ENCODE results near the gene NAPA. TPM values are rescaled to one million over a fixed set of nuclear protein-coding genes. Genes with fewer than 3 reads are reported as not detected.
"Not testable (repeated sequence)": the region's sequence is repeated elsewhere in the genome, so short reads cannot be mapped to it uniquely, and the experiment has no call there.

The NAPA gene
- total RNA-seq, 4 donors from 2014 or later, result 95.9 to 134 (median 112) TPM

GRCh38 chr19:47486900-47487299, 28.0 kb downstream of the NAPA start:
- H3K4me1 ChIP-seq, result peaks cover 0 to 23% (median 8%) of the 10 kb centered on the region in 3 donors
- no peak for ATAC-seq
- no peak overlapping the region for H3K27ac ChIP-seq
- H3K27me3 ChIP-seq, result no peaks in the 10 kb centered on the region
- 0 to 67% methylated on average over 1 of the region's 9 CpGs for WGBS, 2 donors (ENCODE audit: low coverage in 1 of 2)
- no peak overlapping the region for H3K4me3 ChIP-seq
- H3K9me3 ChIP-seq, result no peaks in the 10 kb centered on the region
- H3K36me3 ChIP-seq, result peaks cover 0 to 64% of the 10 kb centered on the region in 2 donors
- TF ChIP-seq CTCF (IDR thresholded peaks at IDR 0.05) (no peak), POLR2A (IDR thresholded peaks at IDR 0.05) (no peak), POLR2AphosphoS5 (IDR thresholded peaks at IDR 0.05) (no peak), EP300 (IDR thresholded peaks at IDR 0.05) (no peak)

GRCh38 chr19:47486220-47486619, 28.6 kb downstream of the NAPA start:
- not testable (repeated sequence) for H3K9me3 ChIP-seq, ATAC-seq, H3K27ac ChIP-seq, H3K27me3 ChIP-seq, H3K4me3 ChIP-seq
- H3K36me3 ChIP-seq, result peaks cover 0 to 57% of the 10 kb centered on the region in 2 donors
- peaks cover 0 to 23% (median 8%) of the 10 kb centered on the region in 3 donors for H3K4me1 ChIP-seq
- WGBS, 2 donors (ENCODE audit: low coverage in 1 of 2), result 88 to 90% methylated on average over 8 to 11 of the region's 13 CpGs

GRCh38 chr19:47485210-47485609, 29.7 kb downstream of the NAPA start:
- Histone ChIP-seq H3K36me3 (peaks cover 0 to 48% of the 10 kb centered on the region in 2 donors), H3K27me3 (peaks cover 2% of the 10 kb centered on the region), H3K9me3 (no peaks in the 10 kb centered on the region), H3K27ac (peak overlapping the region in 3 of 4 donors; percentile 92 to 93 (median 93)), H3K4me3 (no peak overlapping the region), H3K4me1 (peaks cover 0 to 25% (median 8%) of the 10 kb centered on the region in 3 donors)
- no peak for ATAC-seq
- 68 to 85% methylated on average over 2 to 5 of the region's 6 CpGs for WGBS, 2 donors (ENCODE audit: low coverage in 1 of 2)
- TF ChIP-seq POLR2A (IDR thresholded peaks at IDR 0.05) (no peak), CTCF (IDR thresholded peaks at IDR 0.05) (no peak), EP300 (IDR thresholded peaks at IDR 0.05) (no peak), POLR2AphosphoS5 (IDR thresholded peaks at IDR 0.05) (no peak)

GRCh38 chr19:47483800-47484690, 30.8 kb downstream of the NAPA start, which contains the start of gene KPTN:
KPTN (minus strand) TSS chr19:47484219; CDS start chr19:47484160, 59 bp downstream.
- Histone ChIP-seq H3K27ac (peak within 1 kb of the TSS; percentile 57 to 93 (median 92)), H3K36me3 (peaks cover 0 to 36% of the 10 kb centered on the region in 2 donors), H3K4me1 (peaks cover 0 to 32% (median 8%) of the 10 kb centered on the region in 3 donors), H3K27me3 (peaks cover 12% of the 10 kb centered on the region), H3K4me3 (peak within 1 kb of the TSS; percentile 39 to 76), H3K9me3 (no peaks in the 10 kb centered on the region)
- 9 to 12% methylated on average over 6 to 7 of the region's 57 CpGs for WGBS, 2 donors (ENCODE audit: low coverage in 1 of 2)
- ATAC-seq, result peak; percentile 93
- TF ChIP-seq POLR2A (IDR thresholded peaks at IDR 0.05), result peak; percentile 20 to 21
- TF ChIP-seq EP300 (IDR thresholded peaks at IDR 0.05), result no peak
- peak in 3 of 4 experiments; percentile 88 to 91 (median 91) for TF ChIP-seq CTCF (IDR thresholded peaks at IDR 0.05)
- TF ChIP-seq POLR2AphosphoS5 (IDR thresholded peaks at IDR 0.05), result peak; percentile 47

GRCh38 chr19:47483200-47483599, 31.7 kb downstream of the NAPA start:
- H3K4me1 ChIP-seq, result peaks cover 0 to 32% (median 8%) of the 10 kb centered on the region in 3 donors
- ATAC-seq, result no peak
- H3K4me3 ChIP-seq, result peak overlapping the region in 1 of 2 donors; percentile 76
- H3K27me3 ChIP-seq, result peaks cover 12% of the 10 kb centered on the region
- H3K9me3 ChIP-seq, result no peaks in the 10 kb centered on the region
- TF ChIP-seq POLR2A (IDR thresholded peaks at IDR 0.05), result no peak
- no peak for TF ChIP-seq EP300 (IDR thresholded peaks at IDR 0.05)
- no peak for TF ChIP-seq CTCF (IDR thresholded peaks at IDR 0.05)
- no peak for TF ChIP-seq POLR2AphosphoS5 (IDR thresholded peaks at IDR 0.05)
- H3K27ac ChIP-seq, result peak overlapping the region in 1 of 4 donors; percentile 93
- WGBS, 2 donors (ENCODE audit: low coverage in 1 of 2), result 84 to 85% methylated on average over 6 to 10 of the region's 15 CpGs
- peaks cover 0 to 28% of the 10 kb centered on the region in 2 donors for H3K36me3 ChIP-seq

Data from gastroesophageal sphincter (tissue), 4 donors.